Caco-2 (cell line): Measurements from ENCODE around the gene TLR9. TPM values are rescaled to one million over a fixed set of nuclear protein-coding genes. Genes with fewer than 3 reads are reported as not detected.

ENCODE experiments used
- BruUV-seq: library from RNA; stranded (reverse); fragments of 400-500 nt; replicated peaks from 2 replicates; lab custom pipeline; 2021; lab: Mats Ljungman, UMichigan
- CTCF ChIA-PET: fragments of 300-600 bp; sonication (Branson Sonifier 250); formaldehyde crosslinking; loops from one replicate; lab custom pipeline; 2022; ENCODE audit warnings: antibody characterized with exemption; lab: Charles Lee
- POLR2A ChIA-PET: fragments of 300-600 bp; sonication (Branson Sonifier 250); formaldehyde crosslinking; loops from one replicate; lab custom pipeline; 2022; ENCODE audit warnings: antibody characterized with exemption; lab: Charles Lee
- DNase-seq, 2 experiments: peaks; one replicate each; pipeline versions ENCODE4 v3.0.0 to v3.0.0-alpha.2; 2020 to 2022
- H3K27me3 ChIP-seq: replicated peaks from 2 replicates; pipeline ENCODE4 v1.6.0; 2011; ENCODE audit warnings: low read length; ENCODE audit not compliant: control insufficient read depth, insufficient read depth
- H3K36me3 ChIP-seq: 2 replicates; pipeline ENCODE4 v1.5.1; 2011; ENCODE audit warnings: low read length; ENCODE audit not compliant: control insufficient read depth, insufficient read depth
- H3K4me1 ChIP-seq: fragments of 250-450 bp; sonication (Bioruptor Pico); 2 replicates; pipeline ENCODE4 v1.5.1; 2020; ENCODE audit warnings: mild to moderate bottlenecking
- H3K4me3 ChIP-seq: 2 replicates; pipeline ENCODE4 v1.5.1; 2011; ENCODE audit warnings: low read depth, mild to moderate bottlenecking, control low read depth, low read length
- H3K9me3 ChIP-seq: fragments of 250-450 bp; sonication (Bioruptor Pico); 2 replicates; pipeline ENCODE4 v1.5.1; 2020; ENCODE audit warnings: mild to moderate bottlenecking, moderate library complexity
- H3K27ac Mint-ChIP-seq: one replicate; pipeline ENCODE4 v1.8.0; 2022; ENCODE audit warnings: mixed read lengths; ENCODE audit not compliant: unreplicated experiment
- H3K27me3 Mint-ChIP-seq: one replicate; pipeline ENCODE4 v1.8.0; 2022; ENCODE audit warnings: mixed read lengths; ENCODE audit not compliant: insufficient read depth, unreplicated experiment
- H3K36me3 Mint-ChIP-seq: one replicate; pipeline ENCODE4 v1.8.0; 2022; ENCODE audit warnings: mild to moderate bottlenecking, mixed read lengths; ENCODE audit not compliant: insufficient read depth, unreplicated experiment
- H3K4me1 Mint-ChIP-seq: one replicate; pipeline ENCODE4 v1.8.0; 2022; ENCODE audit warnings: low read depth, mixed read lengths; ENCODE audit not compliant: unreplicated experiment
- H3K4me3 Mint-ChIP-seq: one replicate; pipeline ENCODE4 v1.8.0; 2022; ENCODE audit warnings: mild to moderate bottlenecking, moderate library complexity, mixed read lengths; ENCODE audit not compliant: unreplicated experiment
- H3K9me3 Mint-ChIP-seq: one replicate; pipeline ENCODE4 v1.8.0; 2022; ENCODE audit warnings: mixed read lengths; ENCODE audit not compliant: unreplicated experiment
- CTCF ChIP-seq, 2 experiments: fragments of 200-600 bp in 1 of 2; IDR thresholded peaks; 1 replicate in 1 of 2; 2 replicates in 1 of 2; pipeline versions ENCODE4 v1.5.1 to v1.8.0; 2011 to 2022; ENCODE audit warnings: antibody characterized with exemption in 1 of 2, control low read depth in 1 of 2, inconsistent platforms in 1 of 2, low read depth in 1 of 2, low read length in 1 of 2, mild to moderate bottlenecking in 1 of 2, moderate library complexity in 1 of 2; ENCODE audit not compliant: insufficient read depth in 1 of 2, severe bottlenecking in 1 of 2, unreplicated experiment in 1 of 2
- intact Hi-C: fragments of 100-400 bp; cut with micrococcal nuclease; formaldehyde crosslinking; loops from one replicate; pipeline ENCODE4 v1.10.0; 2022; ENCODE audit not compliant: unreplicated experiment
- total RNA-seq: library from RNA; stranded (reverse); gene quantifications from 2 replicates; pipeline ENCODE4 v1.2.3, GENCODE V29; 2022

TLR9 gene
- total RNA-seq, 1 experiment from 2014 or later: not detected

GRCh38 chr3:52203701-52204100 lies 21.7 kb downstream of the TLR9 start:
- Histone ChIP-seq H3K9me3 (no peaks in the 10 kb centered on the region), H3K4me3 (no peak overlapping the region), H3K4me1 (peaks cover 11% of the 10 kb centered on the region), H3K27me3 (no peaks in the 10 kb centered on the region), H3K36me3 (no peaks in the 10 kb centered on the region; the same call in none of the 2 replicates)
- Mint-ChIP-seq H3K4me3 (no peak overlapping the region), H3K27ac (no peak overlapping the region), H3K4me1 (no peaks in the 10 kb centered on the region), H3K36me3 (peaks cover 91% of the 10 kb centered on the region), H3K27me3 (no peaks in the 10 kb centered on the region), H3K9me3 (no peaks in the 10 kb centered on the region)
- no TSS peak for BruUV-seq
- intact Hi-C loops: no loop called here
- POLR2A ChIA-PET: interaction anchor here (0.7 kb wide), 1 partner anchor 39 kb away, joined by 3 read pairs; no protein-coding TSS in a partner anchor
- TF ChIP-seq CTCF (IDR thresholded peaks at IDR 0.05; ENCODE audit: insufficient read depth in 1 of 2, low read depth in 1 of 2, low read length in 1 of 2, severe bottlenecking in 1 of 2, unreplicated experiment in 1 of 2): no peak
- no peak for DNase-seq
- CTCF ChIA-PET: no interaction called here

GRCh38 chr3:52202384-52203077 lies 22.9 kb downstream of the TLR9 start:
- TF ChIP-seq CTCF (IDR thresholded peaks at IDR 0.05; ENCODE audit: insufficient read depth in 1 of 2, low read depth in 1 of 2, low read length in 1 of 2, severe bottlenecking in 1 of 2, unreplicated experiment in 1 of 2): no peak
- Histone ChIP-seq H3K36me3 (no peaks in the 10 kb centered on the region; the same call in none of the 2 replicates), H3K4me3 (no peak overlapping the region), H3K27me3 (no peaks in the 10 kb centered on the region), H3K4me1 (peaks cover 14% of the 10 kb centered on the region), H3K9me3 (no peaks in the 10 kb centered on the region)
- no peak for DNase-seq
- Mint-ChIP-seq H3K9me3 (no peaks in the 10 kb centered on the region), H3K4me3 (no peak overlapping the region), H3K27me3 (no peaks in the 10 kb centered on the region), H3K36me3 (peaks cover 89% of the 10 kb centered on the region), H3K4me1 (peaks cover 3% of the 10 kb centered on the region), H3K27ac (no peak overlapping the region)
- CTCF ChIA-PET: interaction anchor here (2.0 kb wide), 1 partner anchor 18 kb away, joined by 7 read pairs; no protein-coding TSS in a partner anchor
- POLR2A ChIA-PET: no interaction called here
- BruUV-seq: no TSS peak
- intact Hi-C loops: no loop called here

- H3K9me3 ChIP-seq: no peaks in the 10 kb centered on the region
- intact Hi-C loops: no loop called here
- peaks cover 7% of the 10 kb centered on the region for H3K4me1 Mint-ChIP-seq
- H3K27ac Mint-ChIP-seq: no peak overlapping the region
- H3K27me3 ChIP-seq: no peaks in the 10 kb centered on the region
- H3K36me3 ChIP-seq: no peaks in the 10 kb centered on the region; the same call in none of the 2 replicates
- no peak overlapping the region for H3K4me3 ChIP-seq
- ChIA-PET CTCF (interaction anchor here (0.5 to 2.0 kb wide), 2 partner anchors 19 to 259 kb away, joined by 4 to 7 read pairs; no protein-coding TSS in a partner anchor), POLR2A (interaction anchor here (0.9 kb wide), 1 partner anchor 9 kb away, joined by 3 read pairs; no protein-coding TSS in a partner anchor)
- peaks cover 28% of the 10 kb centered on the region for H3K4me1 ChIP-seq
- H3K4me3 Mint-ChIP-seq: no peak overlapping the region
- no peak for TF ChIP-seq CTCF (IDR thresholded peaks at IDR 0.05; ENCODE audit: insufficient read depth in 1 of 2, low read depth in 1 of 2, low read length in 1 of 2, severe bottlenecking in 1 of 2, unreplicated experiment in 1 of 2)
- no peaks in the 10 kb centered on the region for H3K27me3 Mint-ChIP-seq
- DNase-seq: no peak
- no peaks in the 10 kb centered on the region for H3K9me3 Mint-ChIP-seq
- H3K36me3 Mint-ChIP-seq: peaks cover 75% of the 10 kb centered on the region
- no TSS peak for BruUV-seq
These were observed 24.3 kb downstream of the TLR9 start for GRCh38 chr3:52200981-52201679.
